HCT116 (cell line): ENCODE measurements around the gene THRB.

Experiments used
- SP1 ChIP-seq: IDR thresholded peaks from 2 replicates; pipeline ENCODE4 v1.6.1; 2012; ENCODE audit warnings: low read depth
- TF ChIP-seq, protein P1 (sequence below), 3 experiments: fragments of 200-600 bp in 1 of 3; sonication (generic) in 1 of 3; IDR thresholded peaks in 2 of 3; conservative IDR thresholded peaks in 1 of 3; 2 replicates each; pipeline ENCODE4 v1.5.1; 2012 to 2017; ENCODE audit warnings: low read depth in 2 of 3, low read length in 2 of 3, antibody characterized with exemption in 1 of 3, borderline replicate concordance in 1 of 3, control low read depth in 1 of 3, mild to moderate bottlenecking in 1 of 3, mixed read lengths in 1 of 3, mixed run types in 1 of 3, moderate library complexity in 1 of 3; ENCODE audit not compliant: insufficient read depth in 1 of 3

DNA sequence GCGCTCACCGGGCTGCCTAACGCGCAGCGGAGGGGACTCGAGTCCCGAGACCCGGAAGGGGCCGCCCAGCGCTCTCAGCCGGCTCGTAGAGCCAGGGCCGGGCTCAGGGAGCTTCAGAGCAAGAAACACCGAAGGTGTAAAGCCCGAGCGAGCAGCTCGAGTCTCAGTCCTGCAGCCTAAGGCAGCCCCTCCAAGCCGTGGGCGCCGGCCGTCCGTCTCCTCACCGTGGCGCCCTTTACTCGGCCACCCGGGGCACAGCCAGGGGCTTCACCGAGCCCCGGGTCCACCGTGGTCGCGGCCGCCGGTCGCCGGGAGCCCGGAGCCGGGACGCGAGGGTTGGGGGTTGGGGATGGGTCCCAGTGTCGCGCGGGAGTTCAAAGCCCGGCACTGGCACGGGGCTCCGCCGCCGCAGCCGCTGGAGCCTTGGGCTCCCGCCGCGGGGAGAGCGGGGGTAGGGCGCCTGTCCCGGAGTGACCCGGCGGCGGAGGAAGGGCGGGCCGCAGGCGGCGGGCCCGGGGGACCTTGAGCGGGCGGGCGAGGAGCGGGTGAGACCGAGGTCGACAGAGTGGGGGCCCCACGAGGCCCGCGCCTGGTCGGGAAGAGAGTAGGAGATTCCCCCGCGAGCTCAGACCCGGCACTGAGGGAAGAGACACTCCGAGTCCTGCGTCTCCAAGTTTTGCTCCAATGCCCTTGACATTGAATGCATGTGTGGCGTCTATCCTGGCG lies 26.9 kb upstream of the THRB start:
- no peak for TF ChIP-seq SP1
- TF ChIP-seq, protein P1, sequence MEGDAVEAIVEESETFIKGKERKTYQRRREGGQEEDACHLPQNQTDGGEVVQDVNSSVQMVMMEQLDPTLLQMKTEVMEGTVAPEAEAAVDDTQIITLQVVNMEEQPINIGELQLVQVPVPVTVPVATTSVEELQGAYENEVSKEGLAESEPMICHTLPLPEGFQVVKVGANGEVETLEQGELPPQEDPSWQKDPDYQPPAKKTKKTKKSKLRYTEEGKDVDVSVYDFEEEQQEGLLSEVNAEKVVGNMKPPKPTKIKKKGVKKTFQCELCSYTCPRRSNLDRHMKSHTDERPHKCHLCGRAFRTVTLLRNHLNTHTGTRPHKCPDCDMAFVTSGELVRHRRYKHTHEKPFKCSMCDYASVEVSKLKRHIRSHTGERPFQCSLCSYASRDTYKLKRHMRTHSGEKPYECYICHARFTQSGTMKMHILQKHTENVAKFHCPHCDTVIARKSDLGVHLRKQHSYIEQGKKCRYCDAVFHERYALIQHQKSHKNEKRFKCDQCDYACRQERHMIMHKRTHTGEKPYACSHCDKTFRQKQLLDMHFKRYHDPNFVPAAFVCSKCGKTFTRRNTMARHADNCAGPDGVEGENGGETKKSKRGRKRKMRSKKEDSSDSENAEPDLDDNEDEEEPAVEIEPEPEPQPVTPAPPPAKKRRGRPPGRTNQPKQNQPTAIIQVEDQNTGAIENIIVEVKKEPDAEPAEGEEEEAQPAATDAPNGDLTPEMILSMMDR (IDR thresholded peaks at IDR 0.05 in 2 of 3, conservative IDR thresholded peaks at IDR 0.05 in 1 of 3; ENCODE audit: borderline replicate concordance in 1 of 3, insufficient read depth in 1 of 3, low read depth in 2 of 3, low read length in 2 of 3): no peak
